Astrocyte of the cerebellum (primary cell): Measurements from ENCODE around the gene CTDSP1.
A peak's percentile ranks its signal among the peaks of the same experiment; 100 is the strongest.

Source experiments
- DNase-seq: peaks from one replicate; pipeline ENCODE4 v3.0.0-alpha.2; 2011; ENCODE audit warnings: low read depth
- H3K4me3 ChIP-seq: 2 replicates; pipeline ENCODE4 v1.5.1; 2011; ENCODE audit warnings: mild to moderate bottlenecking, low read depth, low read length, moderate library complexity
- CTCF ChIP-seq: IDR thresholded peaks from 2 replicates; pipeline ENCODE4 v1.5.1; 2012; ENCODE audit warnings: low read length, low read depth, moderate library complexity, mild to moderate bottlenecking; ENCODE audit errors: missing control alignments
- in situ Hi-C: cut with HindIII; loops from 2 replicates; pipeline ENCODE4 v1.10.0; 2017; ENCODE audit warnings: low sequenced_read_pairs

Gene CTDSP1

GRCh38 chr2:218398437-218399390 lies 954 bp upstream of the CTDSP1 start:
- in situ Hi-C loops: no loop called here
- peak overlapping the region; percentile 86 for H3K4me3 ChIP-seq
- TF ChIP-seq CTCF: no peak
- DNase-seq: no peak

- H3K4me3 ChIP-seq: peak overlapping the region; percentile 86
- no peak for DNase-seq
- no peak for TF ChIP-seq CTCF
- in situ Hi-C loops: no loop called here
These were observed 680 bp downstream of the CTDSP1 start for GRCh38 chr2:218400167-218400929.

GRCh38 chr2:218400930-218401881 lies 1.5 kb downstream of the CTDSP1 start:
- TF ChIP-seq CTCF: no peak
- no peak for DNase-seq
- in situ Hi-C loops: no loop called here
- H3K4me3 ChIP-seq: peak overlapping the region; percentile 86

GRCh38 chr2:218401890-218402289 lies 2.2 kb downstream of the CTDSP1 start:
- peak overlapping the region; percentile 86 for H3K4me3 ChIP-seq
- no peak for DNase-seq
- TF ChIP-seq CTCF: no peak
- in situ Hi-C loops: no loop called here

GRCh38 chr2:218402491-218402901 lies 2.8 kb downstream of the CTDSP1 start:
- in situ Hi-C loops: no loop called here
- DNase-seq: no peak
- TF ChIP-seq CTCF: no peak
- no peak overlapping the region for H3K4me3 ChIP-seq
